Upper lobe of left lung (tissue), 6 donors: Measurements from ENCODE around the gene PEF1. TPM values are rescaled to one million over a fixed set of nuclear protein-coding genes. Genes with fewer than 3 reads are reported as not detected.

ENCODE experiments used
- ATAC-seq, 2 donors: fragments of 200-7000 bp; cut with Tn5 transposase; one replicate each; pipeline ENCODE4 v1.9.1; 2022; ENCODE audit warnings: mild to moderate bottlenecking in 2 of 2, moderate library complexity in 2 of 2; ENCODE audit not compliant: low FRiP score in 2 of 2
- DNase-seq, 2 donors: peaks; one replicate each; pipeline ENCODE4 v3.0.0-alpha.2; 2019 to 2020
- H3K27ac ChIP-seq, 4 donors: fragments of 200-600 bp; sonication (generic); one replicate each; pipeline ENCODE4 v1.5.1; 2016 to 2019
- H3K27me3 ChIP-seq, 4 donors: fragments of 200-600 bp; sonication (generic); one replicate each; pipeline ENCODE4 v1.5.1; 2017 to 2019
- H3K36me3 ChIP-seq, 4 donors: fragments of 200-600 bp; sonication (generic); one replicate each; pipeline ENCODE4 v1.5.1; 2016 to 2019
- H3K4me1 ChIP-seq, 4 donors: fragments of 200-600 bp; sonication (generic); one replicate each; pipeline ENCODE4 v1.5.1; 2018 to 2019
- H3K4me3 ChIP-seq, 4 donors: fragments of 200-600 bp; sonication (generic); one replicate each; pipeline ENCODE4 v1.5.1; 2017 to 2019; ENCODE audit warnings: mild to moderate bottlenecking in 2 of 4, moderate library complexity in 1 of 4
- H3K9me3 ChIP-seq, 4 donors: fragments of 200-600 bp; sonication (generic); one replicate each; pipeline ENCODE4 v1.5.1; 2018 to 2019
- EP300 ChIP-seq, 4 donors: sonication (generic); formaldehyde crosslinking; IDR thresholded peaks; one replicate each; pipeline ENCODE4 v1.5.1; 2017; ENCODE audit warnings: antibody characterized with exemption in 4 of 4, control low read depth in 2 of 4
- POLR2A ChIP-seq, 4 donors: fragments of 450-650 bp; IDR thresholded peaks; one replicate each; pipeline ENCODE4 v1.5.1; 2016 to 2017; ENCODE audit warnings: antibody characterized with exemption in 4 of 4, mild to moderate bottlenecking in 2 of 4
- POLR2AphosphoS5 ChIP-seq, 2 donors: sonication (generic); formaldehyde crosslinking; IDR thresholded peaks; one replicate each; pipeline ENCODE4 v1.5.1; 2017; ENCODE audit warnings: antibody characterized with exemption in 2 of 2
- WGBS, 2 donors: methylation state at CpG; one replicate each; pipeline ENCODE4 v1.1.5; 2017 to 2018; 5-methylcytosine and 5-hydroxymethylcytosine counted together
- total RNA-seq, 6 donors: library from RNA; depleted of rRNA in 4 of 6; stranded (reverse); fragments of >200 nt in 4 of 6; gene quantifications; one replicate each; pipeline versions ENCODE4 v1.1.0 to v1.2.1, GENCODE V29; 2016 to 2021
- TF ChIP-seq, protein P1 (sequence below), 6 experiments: fragments of 450-650 bp in 4 of 6; fragments of 200-600 bp in 2 of 6; sonication (generic) in 2 of 6; IDR thresholded peaks; one replicate each; pipeline ENCODE4 v1.5.1; 2016 to 2019; ENCODE audit warnings: antibody characterized with exemption in 6 of 6
- donor health status: DM: no; HTN: no; CAD: no; lungs with moderate emphysema.
- donor health status: DM: no; HTN: yes; CAD: no; lungs with severe emphysema.

PEF1 gene
- total RNA-seq, 6 donors from 2014 or later = 52.4 to 135 (median 77.4) TPM

DNA sequence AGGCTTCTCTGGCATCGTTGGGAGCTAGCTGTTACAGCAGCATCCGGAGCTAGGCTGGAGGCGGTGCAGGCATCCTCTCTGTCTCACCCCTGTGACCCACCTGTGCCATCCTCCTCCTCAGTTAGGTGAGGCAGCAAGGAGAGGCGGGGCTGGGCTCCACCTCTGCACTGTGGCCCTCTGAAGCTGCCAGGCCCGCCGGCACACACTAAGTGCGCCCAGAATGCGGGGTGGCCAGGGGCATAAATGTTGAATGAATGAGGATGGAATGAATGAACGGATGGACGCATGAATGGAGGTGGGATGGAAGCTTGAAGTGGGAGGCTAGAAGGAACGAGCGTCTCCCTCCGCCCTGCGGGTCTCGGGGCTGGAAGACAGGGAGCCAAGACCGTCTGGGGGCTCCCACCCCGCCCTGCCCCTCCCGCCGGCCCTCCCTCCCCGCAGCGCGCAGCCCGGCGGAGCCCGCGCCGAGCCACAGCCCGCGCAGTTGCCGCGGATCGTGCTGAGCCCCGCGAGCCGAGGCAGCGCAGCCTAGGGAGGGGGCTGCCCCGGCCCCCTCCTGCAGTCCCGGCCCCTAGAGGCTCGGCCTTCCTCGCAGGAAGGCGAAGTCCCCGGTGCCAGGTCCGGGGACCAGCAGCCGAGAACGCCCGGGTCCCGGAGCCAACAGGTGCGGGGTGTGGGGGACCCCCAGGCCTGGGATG lies 27.3 kb downstream of the PEF1 start, which contains the start of gene HCRTR1:
Gene HCRTR1, plus strand, starts transcription at position 472 of the 698 bp plus-strand sequence. CDS start 1,504 bp downstream, outside the sequence.
- Histone ChIP-seq H3K4me1 (peaks cover 10 to 15% (median 12%) of the 10 kb centered on the region in 4 donors), H3K4me3 (peak within 1 kb of the TSS; percentile 26 to 57 (median 44)), H3K9me3 (no peaks in the 10 kb centered on the region), H3K36me3 (no peaks in the 10 kb centered on the region), H3K27me3 (peaks cover 0 to 11% (median 8%) of the 10 kb centered on the region in 4 donors), H3K27ac (no peak within 1 kb of the TSS)
- peak in 1 of 2 donors; percentile 4 for ATAC-seq
- peak; percentile 16 to 72 for DNase-seq
- TF ChIP-seq POLR2AphosphoS5 (IDR thresholded peaks at IDR 0.05) (no peak), POLR2A (IDR thresholded peaks at IDR 0.05) (no peak), EP300 (IDR thresholded peaks at IDR 0.05) (no peak)
- TF ChIP-seq, protein P1, sequence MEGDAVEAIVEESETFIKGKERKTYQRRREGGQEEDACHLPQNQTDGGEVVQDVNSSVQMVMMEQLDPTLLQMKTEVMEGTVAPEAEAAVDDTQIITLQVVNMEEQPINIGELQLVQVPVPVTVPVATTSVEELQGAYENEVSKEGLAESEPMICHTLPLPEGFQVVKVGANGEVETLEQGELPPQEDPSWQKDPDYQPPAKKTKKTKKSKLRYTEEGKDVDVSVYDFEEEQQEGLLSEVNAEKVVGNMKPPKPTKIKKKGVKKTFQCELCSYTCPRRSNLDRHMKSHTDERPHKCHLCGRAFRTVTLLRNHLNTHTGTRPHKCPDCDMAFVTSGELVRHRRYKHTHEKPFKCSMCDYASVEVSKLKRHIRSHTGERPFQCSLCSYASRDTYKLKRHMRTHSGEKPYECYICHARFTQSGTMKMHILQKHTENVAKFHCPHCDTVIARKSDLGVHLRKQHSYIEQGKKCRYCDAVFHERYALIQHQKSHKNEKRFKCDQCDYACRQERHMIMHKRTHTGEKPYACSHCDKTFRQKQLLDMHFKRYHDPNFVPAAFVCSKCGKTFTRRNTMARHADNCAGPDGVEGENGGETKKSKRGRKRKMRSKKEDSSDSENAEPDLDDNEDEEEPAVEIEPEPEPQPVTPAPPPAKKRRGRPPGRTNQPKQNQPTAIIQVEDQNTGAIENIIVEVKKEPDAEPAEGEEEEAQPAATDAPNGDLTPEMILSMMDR (IDR thresholded peaks at IDR 0.05) = no peak
- WGBS, 2 donors = 19 to 30% methylated on average over 16 to 20 of the region's 48 CpGs

DNA sequence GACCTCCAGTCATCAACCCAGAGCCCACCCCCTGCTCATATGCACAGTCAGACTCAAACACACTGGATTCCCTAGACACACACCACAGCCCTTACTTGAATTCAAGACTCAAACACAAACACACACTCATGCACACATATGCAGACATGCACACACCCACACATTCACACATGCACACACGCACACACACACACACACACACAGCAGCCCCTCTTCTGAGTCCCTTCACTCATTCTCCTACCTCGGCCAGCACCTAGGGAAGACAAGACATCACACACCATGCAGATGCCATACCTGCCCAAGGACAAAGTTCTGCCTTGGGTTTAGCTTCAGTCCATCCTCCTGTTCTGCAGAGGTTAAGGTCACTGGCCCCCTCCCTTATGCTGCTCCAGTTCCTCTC lies 28.7 kb downstream of the PEF1 start:
- no peaks in the 10 kb centered on the region for H3K9me3 ChIP-seq
- H3K4me1 ChIP-seq = peaks cover 10 to 15% (median 12%) of the 10 kb centered on the region in 4 donors
- peaks cover 0 to 11% (median 8%) of the 10 kb centered on the region in 4 donors for H3K27me3 ChIP-seq
- WGBS, 2 donors = 50 to 69% methylated on average over 2 of the region's 2 CpGs
- ATAC-seq (no peak), DNase-seq (peak in 1 of 2 donors; percentile 14)
- no peak overlapping the region for H3K27ac ChIP-seq
- H3K36me3 ChIP-seq = no peaks in the 10 kb centered on the region
- no peak overlapping the region for H3K4me3 ChIP-seq
- TF ChIP-seq, protein P1 (IDR thresholded peaks at IDR 0.05) = no peak
- TF ChIP-seq POLR2A (IDR thresholded peaks at IDR 0.05) (no peak), POLR2AphosphoS5 (IDR thresholded peaks at IDR 0.05) (no peak), EP300 (IDR thresholded peaks at IDR 0.05) (no peak)

DNA sequence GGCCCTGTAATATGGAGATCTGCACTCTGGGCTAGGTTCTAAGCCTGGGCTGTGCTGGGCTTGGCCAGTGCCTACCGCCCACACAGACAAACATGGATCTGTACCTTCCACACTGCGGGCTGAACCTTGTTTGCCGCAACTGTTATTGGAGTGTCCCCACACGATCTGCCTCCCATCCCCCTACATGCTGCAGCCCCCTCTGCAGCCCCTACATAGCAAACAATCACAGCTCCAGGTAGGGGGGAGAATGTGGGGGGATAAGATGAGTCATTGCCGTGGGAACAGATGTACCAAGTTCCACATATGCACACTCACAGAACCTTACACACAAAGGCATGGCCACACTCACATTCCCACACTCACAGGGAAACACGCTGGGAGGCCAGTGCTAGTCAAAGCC lies 29.3 kb downstream of the PEF1 start:
- Histone ChIP-seq H3K9me3 (no peaks in the 10 kb centered on the region), H3K4me1 (peaks cover 10 to 15% (median 12%) of the 10 kb centered on the region in 4 donors), H3K4me3 (no peak overlapping the region), H3K36me3 (no peaks in the 10 kb centered on the region), H3K27ac (no peak overlapping the region), H3K27me3 (peaks cover 0 to 11% (median 8%) of the 10 kb centered on the region in 4 donors)
- peak in 1 of 2 donors; percentile 12 for DNase-seq
- ATAC-seq = no peak
- TF ChIP-seq EP300 (IDR thresholded peaks at IDR 0.05) (no peak), POLR2AphosphoS5 (IDR thresholded peaks at IDR 0.05) (no peak), POLR2A (IDR thresholded peaks at IDR 0.05) (no peak)
- TF ChIP-seq, protein P1 (IDR thresholded peaks at IDR 0.05) = no peak
- 86 to 96% methylated on average over 6 of the region's 6 CpGs for WGBS, 2 donors

DNA sequence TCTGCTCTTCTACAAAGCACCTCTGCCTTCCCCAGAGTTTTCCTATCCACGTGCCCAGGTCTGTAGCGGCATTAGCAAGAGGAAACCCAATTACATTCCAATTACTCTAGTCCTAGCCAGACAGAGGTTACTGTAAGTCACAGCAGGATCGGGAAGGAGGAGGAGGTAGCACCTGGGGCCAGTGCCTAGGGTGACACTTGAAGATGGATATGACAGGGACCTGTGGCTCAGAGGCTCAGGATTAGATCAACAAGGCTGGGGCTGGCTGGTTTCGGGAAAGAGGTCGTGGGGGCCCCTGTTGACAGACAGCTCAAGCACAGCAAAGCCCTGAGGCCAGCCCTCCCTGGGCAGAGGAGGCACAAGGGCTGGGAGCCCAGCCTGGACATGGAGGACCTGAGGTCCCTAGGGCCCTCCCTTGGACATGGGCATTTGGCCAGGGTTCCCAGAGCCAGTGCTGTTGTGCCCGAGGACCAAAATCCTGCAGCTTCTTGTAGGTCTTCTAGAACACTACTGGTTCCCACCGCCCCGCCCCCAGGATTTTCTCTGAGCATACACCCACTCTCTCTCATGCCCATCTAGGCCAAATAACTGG lies 30.2 kb downstream of the PEF1 start:
- no peak overlapping the region for H3K4me3 ChIP-seq
- no peaks in the 10 kb centered on the region for H3K36me3 ChIP-seq
- H3K27me3 ChIP-seq = peaks cover 0 to 11% (median 8%) of the 10 kb centered on the region in 4 donors
- TF ChIP-seq EP300 (IDR thresholded peaks at IDR 0.05) (no peak), POLR2A (IDR thresholded peaks at IDR 0.05) (no peak), POLR2AphosphoS5 (IDR thresholded peaks at IDR 0.05) (no peak)
- TF ChIP-seq, protein P1 (IDR thresholded peaks at IDR 0.05) = no peak
- 91 to 95% methylated on average over 6 to 8 of the region's 8 CpGs for WGBS, 2 donors
- H3K4me1 ChIP-seq = peaks cover 10 to 15% (median 12%) of the 10 kb centered on the region in 4 donors
- H3K9me3 ChIP-seq = no peaks in the 10 kb centered on the region
- peak in 1 of 2 donors; percentile 18 for DNase-seq
- H3K27ac ChIP-seq = no peak overlapping the region
- ATAC-seq = no peak
